Measurements from ENCODE around the gene RELN.

- TF ChIP-seq CTCF (IDR thresholded peaks at IDR 0.05) (no peak), ZFX (IDR thresholded peaks at IDR 0.05; ENCODE audit: borderline replicate concordance) (no peak)
Measured at GRCh38 chr7:103797647-103798307, 191.7 kb downstream of the RELN start.

Measured in 22Rv1 (cell line).